Measurements from ENCODE around the gene YWHAG. TPM values are rescaled to one million over a fixed set of nuclear protein-coding genes. Genes with fewer than 3 reads are reported as not detected.

The YWHAG gene
- polyA plus RNA-seq, 3 donors, result 6.9 to 12.2 (median 9.3) TPM

- H3K27ac ChIP-seq (ENCODE audit: low read depth in 1 of 2, low read length in 2 of 2), result peak overlapping the region; percentile 44 to 46
- H3K4me1 Mint-ChIP-seq, result peaks cover 39% of the 10 kb centered on the region
Measured at GRCh38 chr7:76372984-76373833, 14.4 kb upstream of the YWHAG start.

GRCh38 chr7:76371396-76371795, 12.6 kb upstream of the YWHAG start:
- Histone ChIP-seq H3K4me2 (replicated peaks; ENCODE audit: extremely low read depth, low read length, poor library complexity, severe bottlenecking) (no peak overlapping the region), H4K20me1 (ENCODE audit: insufficient read depth, low read length) (no peaks in the 10 kb centered on the region), H3K36me3 (replicated peaks in 1 of 2; ENCODE audit: control insufficient read depth in 1 of 2, insufficient read depth in 2 of 2, low read length in 2 of 2) (no peaks in the 10 kb centered on the region), H3K4me1 (ENCODE audit: control insufficient read depth in 1 of 2, insufficient read depth in 2 of 2, low read length in 2 of 2) (peaks cover 29 to 30% of the 10 kb centered on the region in 2 donors), H3K9ac (ENCODE audit: insufficient read depth, low read length, poor library complexity, severe bottlenecking) (no peak overlapping the region), H3K4me3 (replicated peaks in 1 of 3; ENCODE audit: low read depth in 2 of 3, low read length in 3 of 3) (no peak overlapping the region), H3K9me3 (replicated peaks in 1 of 2; ENCODE audit: control insufficient read depth in 1 of 2, insufficient read depth in 1 of 2, low read length in 2 of 2) (no peaks in the 10 kb centered on the region), H2AFZ (ENCODE audit: insufficient read depth, low read depth, low read length, poor library complexity, severe bottlenecking) (no peak overlapping the region), H3K27me3 (ENCODE audit: control insufficient read depth in 2 of 2, insufficient read depth in 2 of 2, low read length in 2 of 2) (no peaks in the 10 kb centered on the region), H3K79me2 (ENCODE audit: insufficient read depth, low read length) (no peaks in the 10 kb centered on the region), H3K27ac (ENCODE audit: low read depth in 1 of 2, low read length in 2 of 2) (no peak overlapping the region)
- DNase-seq, result peak in 1 of 3 donors; percentile 13
- H3K9me3 Mint-ChIP-seq, result peaks cover 0 to 2% (median 0%) of the 10 kb centered on the region in 7 donors
- H3K27ac Mint-ChIP-seq, result peak overlapping the region in 1 of 7 donors; percentile 92
- no peaks in the 10 kb centered on the region for H3K36me3 Mint-ChIP-seq
- peaks cover 0 to 6% (median 1%) of the 10 kb centered on the region in 3 donors for H3K27me3 Mint-ChIP-seq (ENCODE audit: low read depth in 3 of 3)
- 95% methylated on average over 2 of the region's 3 CpGs for WGBS (ENCODE audit: insufficient coverage)
- intact Hi-C loops (cut with micrococcal nuclease), result no loop called here
- H3K4me1 Mint-ChIP-seq, result peaks cover 31% of the 10 kb centered on the region
- no peak overlapping the region for H3K4me3 Mint-ChIP-seq
- TF ChIP-seq CTCF (IDR thresholded peaks at IDR 0.05), result no peak

More at GRCh38 chr7:76372984-76373833, 14.4 kb upstream of the YWHAG start:
- Histone ChIP-seq H3K79me2 (ENCODE audit: insufficient read depth, low read length) (no peaks in the 10 kb centered on the region), H3K4me3 (replicated peaks in 1 of 3; ENCODE audit: low read depth in 2 of 3, low read length in 3 of 3) (peak overlapping the region in 1 of 3 experiments; percentile 28), H2AFZ (ENCODE audit: insufficient read depth, low read depth, low read length, poor library complexity, severe bottlenecking) (peak overlapping the region; percentile 63), H3K27me3 (ENCODE audit: control insufficient read depth in 2 of 2, insufficient read depth in 2 of 2, low read length in 2 of 2) (no peaks in the 10 kb centered on the region), H3K4me2 (replicated peaks; ENCODE audit: extremely low read depth, low read length, poor library complexity, severe bottlenecking) (peak overlapping the region; percentile 12), H3K36me3 (replicated peaks in 1 of 2; ENCODE audit: control insufficient read depth in 1 of 2, insufficient read depth in 2 of 2, low read length in 2 of 2) (no peaks in the 10 kb centered on the region), H3K9me3 (replicated peaks in 1 of 2; ENCODE audit: control insufficient read depth in 1 of 2, insufficient read depth in 1 of 2, low read length in 2 of 2) (no peaks in the 10 kb centered on the region), H3K9ac (ENCODE audit: insufficient read depth, low read length, poor library complexity, severe bottlenecking) (no peak overlapping the region), H3K4me1 (ENCODE audit: control insufficient read depth in 1 of 2, insufficient read depth in 2 of 2, low read length in 2 of 2) (peaks cover 27 to 34% of the 10 kb centered on the region in 2 donors), H4K20me1 (ENCODE audit: insufficient read depth, low read length) (no peaks in the 10 kb centered on the region)
- peak; percentile 29 to 64 (median 62) for DNase-seq
- intact Hi-C loops (cut with micrococcal nuclease), result no loop called here
- WGBS (ENCODE audit: insufficient coverage), result 11% methylated on average over 7 of the region's 9 CpGs
- TF ChIP-seq CTCF (IDR thresholded peaks at IDR 0.05), result no peak
- Mint-ChIP-seq H3K36me3 (no peaks in the 10 kb centered on the region), H3K27me3 (ENCODE audit: low read depth in 3 of 3) (peaks cover 0 to 8% (median 1%) of the 10 kb centered on the region in 3 donors), H3K9me3 (peaks cover 0 to 2% (median 0%) of the 10 kb centered on the region in 7 donors), H3K27ac (peak overlapping the region; percentile 62 to 86 (median 83)), H3K4me3 (peak overlapping the region; percentile 7 to 80)

Data from CD14-positive monocyte (primary cell).